Measurements from ENCODE around the gene TOMM34. TPM values are rescaled to one million over a fixed set of nuclear protein-coding genes. Genes with fewer than 3 reads are reported as not detected.

The TOMM34 gene
- total and polyA plus RNA-seq, 2 of the 13 experiments (the other 11 are each of a cell fraction or from before 2014, with no cell fraction given): 36.2 to 52.0 TPM

DNA sequence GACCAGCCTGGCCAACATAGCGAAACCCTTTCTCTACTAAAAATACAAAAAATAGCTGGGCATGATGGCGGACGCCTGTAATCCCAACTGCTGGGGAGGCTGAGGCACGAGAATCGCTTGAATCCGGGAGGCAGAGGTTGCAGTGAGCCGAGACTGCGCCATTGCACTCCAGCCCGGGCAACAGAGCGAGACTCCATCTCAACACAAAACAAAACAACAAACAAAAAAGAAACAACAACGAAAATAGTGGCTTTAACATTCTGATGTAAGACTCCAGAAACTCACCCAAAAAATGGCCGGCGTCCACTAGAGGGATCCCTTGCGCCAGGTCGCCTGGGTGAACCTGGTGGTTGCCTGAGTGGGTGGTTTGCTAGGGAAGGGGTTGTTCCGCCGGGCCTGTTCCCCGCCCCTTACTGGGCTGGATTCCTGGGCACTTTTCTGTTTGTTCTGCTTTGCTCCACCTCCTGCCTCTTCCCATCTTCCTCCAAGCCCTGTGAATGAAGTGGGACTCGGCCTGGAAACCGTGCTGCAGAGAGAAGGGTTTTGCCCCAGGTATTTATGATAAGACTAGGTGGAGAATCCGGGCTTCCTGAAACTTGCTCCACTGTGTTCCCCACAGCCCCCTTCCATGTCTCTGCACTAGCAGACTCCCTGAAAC is 48.8 kb downstream of the TOMM34 start (continued):
- TF ChIP-seq, protein P1, sequence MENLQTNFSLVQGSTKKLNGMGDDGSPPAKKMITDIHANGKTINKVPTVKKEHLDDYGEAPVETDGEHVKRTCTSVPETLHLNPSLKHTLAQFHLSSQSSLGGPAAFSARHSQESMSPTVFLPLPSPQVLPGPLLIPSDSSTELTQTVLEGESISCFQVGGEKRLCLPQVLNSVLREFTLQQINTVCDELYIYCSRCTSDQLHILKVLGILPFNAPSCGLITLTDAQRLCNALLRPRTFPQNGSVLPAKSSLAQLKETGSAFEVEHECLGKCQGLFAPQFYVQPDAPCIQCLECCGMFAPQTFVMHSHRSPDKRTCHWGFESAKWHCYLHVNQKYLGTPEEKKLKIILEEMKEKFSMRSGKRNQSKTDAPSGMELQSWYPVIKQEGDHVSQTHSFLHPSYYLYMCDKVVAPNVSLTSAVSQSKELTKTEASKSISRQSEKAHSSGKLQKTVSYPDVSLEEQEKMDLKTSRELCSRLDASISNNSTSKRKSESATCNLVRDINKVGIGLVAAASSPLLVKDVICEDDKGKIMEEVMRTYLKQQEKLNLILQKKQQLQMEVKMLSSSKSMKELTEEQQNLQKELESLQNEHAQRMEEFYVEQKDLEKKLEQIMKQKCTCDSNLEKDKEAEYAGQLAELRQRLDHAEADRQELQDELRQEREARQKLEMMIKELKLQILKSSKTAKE (CRISPR knock-in tag; IDR thresholded peaks at IDR 0.05; ENCODE audit: borderline replicate concordance): no peak
- TF ChIP-seq, protein P2, sequence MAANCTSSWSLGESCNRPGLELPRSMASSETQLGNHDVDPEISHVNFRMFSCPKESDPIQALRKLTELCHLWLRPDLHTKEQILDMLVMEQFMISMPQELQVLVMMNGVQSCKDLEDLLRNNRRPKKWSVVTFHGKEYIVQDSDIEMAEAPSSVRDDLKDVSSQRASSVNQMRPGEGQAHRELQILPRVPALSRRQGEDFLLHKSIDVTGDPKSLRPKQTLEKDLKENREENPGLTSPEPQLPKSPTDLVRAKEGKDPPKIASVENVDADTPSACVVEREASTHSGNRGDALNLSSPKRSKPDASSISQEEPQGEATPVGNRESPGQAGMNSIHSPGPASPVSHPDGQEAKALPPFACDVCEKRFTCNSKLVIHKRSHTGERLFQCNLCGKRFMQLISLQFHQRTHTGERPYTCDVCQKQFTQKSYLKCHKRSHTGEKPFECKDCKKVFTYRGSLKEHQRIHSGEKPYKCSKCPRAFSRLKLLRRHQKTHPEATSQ (CRISPR knock-in tag; IDR thresholded peaks at IDR 0.05; ENCODE audit: borderline replicate concordance): 0 out of 2 replicates have a peak, but pooled peaks have one; percentile 19
- TF ChIP-seq, protein P3, sequence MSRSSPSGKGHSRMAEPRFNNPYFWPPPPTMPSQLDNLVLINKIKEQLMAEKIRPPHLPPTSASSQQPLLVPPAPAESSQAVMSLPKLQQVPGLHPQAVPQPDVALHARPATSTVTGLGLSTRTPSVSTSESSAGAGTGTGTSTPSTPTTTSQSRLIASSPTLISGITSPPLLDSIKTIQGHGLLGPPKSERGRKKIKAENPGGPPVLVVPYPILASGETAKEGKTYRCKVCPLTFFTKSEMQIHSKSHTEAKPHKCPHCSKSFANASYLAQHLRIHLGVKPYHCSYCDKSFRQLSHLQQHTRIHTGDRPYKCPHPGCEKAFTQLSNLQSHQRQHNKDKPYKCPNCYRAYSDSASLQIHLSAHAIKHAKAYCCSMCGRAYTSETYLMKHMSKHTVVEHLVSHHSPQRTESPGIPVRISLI (CRISPR knock-in tag; IDR thresholded peaks at IDR 0.05; ENCODE audit: borderline replicate concordance): peak; percentile 53; the same call in 1 of the 2 replicates
- TF ChIP-seq ZNF567 (CRISPR knock-in tag; IDR thresholded peaks at IDR 0.05; ENCODE audit: borderline replicate concordance) (no peak), HNRNPUL1 (IDR thresholded peaks at IDR 0.05; ENCODE audit: low read depth, low read length) (no peak), PCBP1 (IDR thresholded peaks at IDR 0.05; ENCODE audit: borderline replicate concordance, low read depth, low read length) (0 out of 2 replicates have a peak, but pooled peaks have one; percentile 68), MLLT10 (CRISPR knock-in tag; IDR thresholded peaks at IDR 0.05) (no peak), KMT2A (CRISPR knock-in tag; IDR thresholded peaks at IDR 0.05) (peak; percentile 57; the same call in 1 of the 2 replicates), ARNT2 (CRISPR knock-in tag; IDR thresholded peaks at IDR 0.05; ENCODE audit: low read depth) (0 out of 2 replicates have a peak, but pooled peaks have one; percentile 23), ZNF124 (CRISPR knock-in tag; IDR thresholded peaks at IDR 0.05) (peak; percentile 86; the same call in 1 of the 2 replicates), ARHGAP35 (CRISPR knock-in tag; IDR thresholded peaks at IDR 0.05; ENCODE audit: borderline replicate concordance) (no peak), RBAK (CRISPR knock-in tag; IDR thresholded peaks at IDR 0.05) (no peak)
- TF ChIP-seq, protein P4, sequence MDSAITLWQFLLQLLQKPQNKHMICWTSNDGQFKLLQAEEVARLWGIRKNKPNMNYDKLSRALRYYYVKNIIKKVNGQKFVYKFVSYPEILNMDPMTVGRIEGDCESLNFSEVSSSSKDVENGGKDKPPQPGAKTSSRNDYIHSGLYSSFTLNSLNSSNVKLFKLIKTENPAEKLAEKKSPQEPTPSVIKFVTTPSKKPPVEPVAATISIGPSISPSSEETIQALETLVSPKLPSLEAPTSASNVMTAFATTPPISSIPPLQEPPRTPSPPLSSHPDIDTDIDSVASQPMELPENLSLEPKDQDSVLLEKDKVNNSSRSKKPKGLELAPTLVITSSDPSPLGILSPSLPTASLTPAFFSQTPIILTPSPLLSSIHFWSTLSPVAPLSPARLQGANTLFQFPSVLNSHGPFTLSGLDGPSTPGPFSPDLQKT (CRISPR knock-in tag; IDR thresholded peaks at IDR 0.05; ENCODE audit: borderline replicate concordance): no peak
- TF ChIP-seq, protein P5, sequence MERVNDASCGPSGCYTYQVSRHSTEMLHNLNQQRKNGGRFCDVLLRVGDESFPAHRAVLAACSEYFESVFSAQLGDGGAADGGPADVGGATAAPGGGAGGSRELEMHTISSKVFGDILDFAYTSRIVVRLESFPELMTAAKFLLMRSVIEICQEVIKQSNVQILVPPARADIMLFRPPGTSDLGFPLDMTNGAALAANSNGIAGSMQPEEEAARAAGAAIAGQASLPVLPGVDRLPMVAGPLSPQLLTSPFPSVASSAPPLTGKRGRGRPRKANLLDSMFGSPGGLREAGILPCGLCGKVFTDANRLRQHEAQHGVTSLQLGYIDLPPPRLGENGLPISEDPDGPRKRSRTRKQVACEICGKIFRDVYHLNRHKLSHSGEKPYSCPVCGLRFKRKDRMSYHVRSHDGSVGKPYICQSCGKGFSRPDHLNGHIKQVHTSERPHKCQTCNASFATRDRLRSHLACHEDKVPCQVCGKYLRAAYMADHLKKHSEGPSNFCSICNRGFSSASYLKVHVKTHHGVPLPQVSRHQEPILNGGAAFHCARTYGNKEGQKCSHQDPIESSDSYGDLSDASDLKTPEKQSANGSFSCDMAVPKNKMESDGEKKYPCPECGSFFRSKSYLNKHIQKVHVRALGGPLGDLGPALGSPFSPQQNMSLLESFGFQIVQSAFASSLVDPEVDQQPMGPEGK (CRISPR knock-in tag; IDR thresholded peaks at IDR 0.05): peak; percentile 74
- TF ChIP-seq, protein P6, sequence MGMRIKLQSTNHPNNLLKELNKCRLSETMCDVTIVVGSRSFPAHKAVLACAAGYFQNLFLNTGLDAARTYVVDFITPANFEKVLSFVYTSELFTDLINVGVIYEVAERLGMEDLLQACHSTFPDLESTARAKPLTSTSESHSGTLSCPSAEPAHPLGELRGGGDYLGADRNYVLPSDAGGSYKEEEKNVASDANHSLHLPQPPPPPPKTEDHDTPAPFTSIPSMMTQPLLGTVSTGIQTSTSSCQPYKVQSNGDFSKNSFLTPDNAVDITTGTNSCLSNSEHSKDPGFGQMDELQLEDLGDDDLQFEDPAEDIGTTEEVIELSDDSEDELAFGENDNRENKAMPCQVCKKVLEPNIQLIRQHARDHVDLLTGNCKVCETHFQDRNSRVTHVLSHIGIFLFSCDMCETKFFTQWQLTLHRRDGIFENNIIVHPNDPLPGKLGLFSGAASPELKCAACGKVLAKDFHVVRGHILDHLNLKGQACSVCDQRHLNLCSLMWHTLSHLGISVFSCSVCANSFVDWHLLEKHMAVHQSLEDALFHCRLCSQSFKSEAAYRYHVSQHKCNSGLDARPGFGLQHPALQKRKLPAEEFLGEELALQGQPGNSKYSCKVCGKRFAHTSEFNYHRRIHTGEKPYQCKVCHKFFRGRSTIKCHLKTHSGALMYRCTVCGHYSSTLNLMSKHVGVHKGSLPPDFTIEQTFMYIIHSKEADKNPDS (CRISPR knock-in tag; IDR thresholded peaks at IDR 0.05): no peak
- TF ChIP-seq, protein P7, sequence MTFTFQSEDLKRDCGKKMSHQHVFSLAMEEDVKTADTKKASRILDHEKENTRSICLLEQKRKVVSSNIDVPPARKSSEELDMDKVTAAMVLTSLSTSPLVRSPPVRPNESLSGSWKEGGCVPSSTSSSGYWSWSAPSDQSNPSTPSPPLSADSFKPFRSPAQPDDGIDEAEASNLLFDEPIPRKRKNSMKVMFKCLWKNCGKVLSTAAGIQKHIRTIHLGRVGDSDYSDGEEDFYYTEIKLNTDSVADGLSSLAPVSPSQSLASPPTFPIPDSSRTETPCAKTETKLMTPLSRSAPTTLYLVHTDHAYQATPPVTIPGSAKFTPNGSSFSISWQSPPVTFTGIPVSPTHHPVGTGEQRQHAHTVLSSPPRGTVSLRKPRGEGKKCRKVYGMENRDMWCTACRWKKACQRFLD (CRISPR knock-in tag; IDR thresholded peaks at IDR 0.05; ENCODE audit: borderline replicate concordance): no peak
